Esophagus squamous epithelium (tissue), 4 donors: ENCODE measurements around the gene CDK11B.
"Not testable (repeated sequence)": the region's sequence is repeated elsewhere in the genome, so short reads cannot be mapped to it uniquely, and the experiment has no call there.

Experiments used
- CTCF ChIP-seq, 6 experiments: fragments of 450-650 bp in 4 of 6; fragments of 200-600 bp in 2 of 6; sonication (generic) in 2 of 6; IDR thresholded peaks; one replicate each; pipeline ENCODE4 v1.5.1; 2016 to 2019; ENCODE audit warnings: antibody characterized with exemption in 6 of 6, mild to moderate bottlenecking in 4 of 6, moderate library complexity in 4 of 6
- POLR2A ChIP-seq, 4 donors: fragments of 450-650 bp; IDR thresholded peaks; one replicate each; pipeline ENCODE4 v1.6.1; 2017; ENCODE audit warnings: antibody characterized with exemption in 4 of 4, mild to moderate bottlenecking in 4 of 4, moderate library complexity in 3 of 4

- TF ChIP-seq POLR2A, CTCF (IDR thresholded peaks at IDR 0.05): not testable (repeated sequence)
Measured at GRCh38 chr1:1662830-1663560, 4.2 kb upstream of the CDK11B start.
